Measurements from ENCODE around the gene ILKAP. TPM values are rescaled to one million over a fixed set of nuclear protein-coding genes. Genes with fewer than 3 reads are reported as not detected.

Gene ILKAP
- total RNA-seq, 1 experiment from 2014 or later, result 53.4 TPM

GRCh38 chr2:238133499-238134392 is 69.7 kb downstream of the ILKAP start:
- no peaks in the 10 kb centered on the region for H4K20me1 ChIP-seq (ENCODE audit: insufficient read depth)
- no peaks in the 10 kb centered on the region for H3K36me3 ChIP-seq (ENCODE audit: control insufficient read depth in 1 of 2, insufficient read depth in 2 of 2, low read length in 2 of 2)
- H3K4me1 ChIP-seq (ENCODE audit: control insufficient read depth in 1 of 2, insufficient read depth in 2 of 2, low read length in 2 of 2), result peaks cover 9 to 11% of the 10 kb centered on the region in 2 experiments
- no peaks in the 10 kb centered on the region for H3K9me3 ChIP-seq (ENCODE audit: control insufficient read depth in 1 of 2, insufficient read depth in 1 of 2, low read depth in 1 of 2, low read length in 2 of 2)
- H2AFZ ChIP-seq (ENCODE audit: low read depth, low read length, poor library complexity, severe bottlenecking), result no peak overlapping the region
- no peaks in the 10 kb centered on the region for H3K9me2 ChIP-seq (ENCODE audit: insufficient read depth)
- no peak overlapping the region for H3K4me3 ChIP-seq (replicated peaks in 1 of 2; ENCODE audit: low read depth in 1 of 2, low read length in 2 of 2)
- H3K27ac ChIP-seq (ENCODE audit: low read depth, low read length), result no peak overlapping the region
- CTCF ChIA-PET, result no interaction called here
- no peak overlapping the region for H3K4me2 ChIP-seq (ENCODE audit: low read length)
- H3K9ac ChIP-seq (ENCODE audit: low read length), result no peak overlapping the region
- intact Hi-C loops (cut with micrococcal nuclease), result no loop called here
- H3K79me2 ChIP-seq (ENCODE audit: insufficient read depth, low read length), result no peaks in the 10 kb centered on the region
- DNase-seq (ENCODE audit: low read depth, low spot score) (no peak), ATAC-seq (peak; percentile 59)
- no TSS peak for BruUV-seq (replicated peaks)
- POLR2A ChIA-PET, result no interaction called here
- TF ChIP-seq RAD21 (IDR thresholded peaks at IDR 0.05; ENCODE audit: low read depth), result no peak
- peak in 1 of 3 experiments; percentile 22; a peak in 2 of 6 replicates for TF ChIP-seq CTCF (IDR thresholded peaks at IDR 0.05 in 2 of 3, conservative IDR thresholded peaks at IDR 0.05 in 1 of 3; ENCODE audit: borderline replicate concordance in 1 of 3, insufficient read depth in 1 of 3, low read depth in 2 of 3, low read length in 2 of 3)
- H3K27me3 ChIP-seq (ENCODE audit: insufficient read depth, low read length), result no peaks in the 10 kb centered on the region
- RAD21 ChIA-PET (ENCODE audit: low non-redundant PET in 1 of 2, low total read pairs in 2 of 2, uncharacterized antibody in 2 of 2, unreplicated experiment in 2 of 2), result no interaction called here

GRCh38 chr2:238132463-238133450 is 70.7 kb downstream of the ILKAP start:
- ChIA-PET POLR2A (no interaction called here), CTCF (no interaction called here)
- TF ChIP-seq TCF7L2 (IDR thresholded peaks at IDR 0.05; ENCODE audit: borderline replicate concordance, extremely low read depth, insufficient read depth, insufficient read length) (no peak), ZNF274 (IDR thresholded peaks at IDR 0.05; ENCODE audit: low read depth, low read length) (no peak), CEBPB (IDR thresholded peaks at IDR 0.05; ENCODE audit: low read depth) (no peak), POLR2AphosphoS5 (IDR thresholded peaks at IDR 0.05; ENCODE audit: low read depth, low read length) (no peak), EZH2 (IDR thresholded peaks at IDR 0.05) (no peak), EZH2phosphoT487 (IDR thresholded peaks at IDR 0.05; ENCODE audit: borderline replicate concordance) (no peak), POLR2A (IDR thresholded peaks at IDR 0.05; ENCODE audit: borderline replicate concordance, extremely low read depth, insufficient read depth, insufficient read length) (no peak), ZBTB33 (IDR thresholded peaks at IDR 0.05; ENCODE audit: extremely low read depth, insufficient replicate concordance, low read length) (no peak), SRF (IDR thresholded peaks at IDR 0.05; ENCODE audit: low read depth) (no peak), YY1 (IDR thresholded peaks at IDR 0.05; ENCODE audit: extremely low read depth, insufficient replicate concordance, low read depth, low read length) (no peak)

More at GRCh38 chr2:238132463-238133450, 70.7 kb downstream of the ILKAP start:
- Histone ChIP-seq H3K4me1 (ENCODE audit: control insufficient read depth in 1 of 2, insufficient read depth in 2 of 2, low read length in 2 of 2) (0 out of 4 replicates have a peak, but pooled peaks cover 0 to under 1% of the 10 kb centered on the region in 2 experiments), H3K4me3 (replicated peaks in 1 of 2; ENCODE audit: low read depth in 1 of 2, low read length in 2 of 2) (no peak overlapping the region), H3K36me3 (ENCODE audit: control insufficient read depth in 1 of 2, insufficient read depth in 2 of 2, low read length in 2 of 2) (no peaks in the 10 kb centered on the region), H3K9me2 (ENCODE audit: insufficient read depth) (no peaks in the 10 kb centered on the region), H3K27me3 (ENCODE audit: insufficient read depth, low read length) (no peaks in the 10 kb centered on the region), H3K9ac (ENCODE audit: low read length) (no peak overlapping the region), H4K20me1 (ENCODE audit: insufficient read depth) (no peaks in the 10 kb centered on the region), H3K9me3 (ENCODE audit: control insufficient read depth in 1 of 2, insufficient read depth in 1 of 2, low read depth in 1 of 2, low read length in 2 of 2) (no peaks in the 10 kb centered on the region), H3K4me2 (ENCODE audit: low read length) (no peak overlapping the region), H2AFZ (ENCODE audit: low read depth, low read length, poor library complexity, severe bottlenecking) (no peak overlapping the region), H3K79me2 (ENCODE audit: insufficient read depth, low read length) (no peaks in the 10 kb centered on the region), H3K27ac (ENCODE audit: low read depth, low read length) (no peak overlapping the region; the same call in 1 of the 2 replicates)
- no peak for DNase-seq (ENCODE audit: low read depth, low spot score)
- ATAC-seq, result no peak
- RAD21 ChIA-PET (ENCODE audit: low non-redundant PET in 1 of 2, low total read pairs in 2 of 2, uncharacterized antibody in 2 of 2, unreplicated experiment in 2 of 2), result no interaction called here
- intact Hi-C loops (cut with micrococcal nuclease), result no loop called here
- no TSS peak for BruUV-seq (replicated peaks)
